ENCODE data around the gene ISG20L2. TPM values are rescaled to one million over a fixed set of nuclear protein-coding genes. Genes with fewer than 3 reads are reported as not detected.
"Not testable (repeated sequence)": the region's sequence is repeated elsewhere in the genome, so short reads cannot be mapped to it uniquely, and the experiment has no call there.

The ISG20L2 gene
- total RNA-seq, 1 experiment from 2014 or later, result 9.6 TPM

GRCh38 chr1:156757572-156758253, 29.1 kb upstream of the ISG20L2 start:
- DNase-seq (ENCODE audit: low read depth); in situ Hi-C loops (cut with HindIII; ENCODE audit: low pct_unique_long_range_greater_than_20kb, low sequenced_read_pairs): not testable (repeated sequence)

DNA sequence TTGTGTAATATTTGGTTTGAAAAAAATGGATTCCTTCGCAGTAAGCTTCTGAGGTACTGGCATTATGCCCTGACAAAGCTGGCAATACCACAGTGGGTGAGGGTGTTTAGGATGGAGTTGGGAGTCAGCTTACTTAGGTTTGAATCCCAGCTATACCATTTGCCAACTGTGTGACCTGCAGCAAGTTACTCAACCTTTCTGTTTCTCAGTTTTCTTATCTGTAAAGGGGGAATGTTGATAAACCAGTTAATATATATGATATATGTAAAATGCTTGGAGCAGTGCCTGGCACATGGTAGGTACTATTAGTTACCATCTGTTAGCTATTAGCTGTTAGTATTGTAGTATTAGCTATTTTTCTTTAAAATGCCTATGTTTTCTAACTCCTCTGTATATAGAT, 27.8 kb upstream of the ISG20L2 start:
- DNase-seq (ENCODE audit: low read depth), result no peak
- in situ Hi-C loops (cut with HindIII; ENCODE audit: low pct_unique_long_range_greater_than_20kb, low sequenced_read_pairs), result no loop called here

- in situ Hi-C loops (cut with HindIII; ENCODE audit: low pct_unique_long_range_greater_than_20kb, low sequenced_read_pairs), result no loop called here
- DNase-seq (ENCODE audit: low read depth), result no peak
Measured at GRCh38 chr1:156755527-156755950, 27.0 kb upstream of the ISG20L2 start.

DNA sequence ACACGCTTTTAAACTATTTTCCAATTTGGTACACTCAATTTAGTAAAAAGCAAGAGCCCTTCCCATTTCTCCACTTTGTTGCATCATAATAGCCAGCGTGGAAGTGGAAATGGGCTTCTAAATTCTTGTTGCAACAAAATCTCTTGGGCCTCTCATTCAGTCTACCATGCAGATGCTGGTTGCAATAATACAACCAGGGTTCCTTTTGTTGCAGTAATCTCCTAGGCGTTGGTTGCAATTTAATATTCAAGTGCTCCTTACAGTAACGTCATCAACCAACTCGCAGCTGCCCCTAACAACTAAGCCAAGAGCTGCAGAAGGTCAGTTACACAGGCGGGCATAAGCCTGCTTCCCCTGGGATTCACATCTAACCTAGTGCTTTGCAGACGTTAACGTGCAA, 25.7 kb upstream of the ISG20L2 start:
- in situ Hi-C loops (cut with HindIII; ENCODE audit: low pct_unique_long_range_greater_than_20kb, low sequenced_read_pairs), result no loop called here
- no peak for DNase-seq (ENCODE audit: low read depth)

DNA sequence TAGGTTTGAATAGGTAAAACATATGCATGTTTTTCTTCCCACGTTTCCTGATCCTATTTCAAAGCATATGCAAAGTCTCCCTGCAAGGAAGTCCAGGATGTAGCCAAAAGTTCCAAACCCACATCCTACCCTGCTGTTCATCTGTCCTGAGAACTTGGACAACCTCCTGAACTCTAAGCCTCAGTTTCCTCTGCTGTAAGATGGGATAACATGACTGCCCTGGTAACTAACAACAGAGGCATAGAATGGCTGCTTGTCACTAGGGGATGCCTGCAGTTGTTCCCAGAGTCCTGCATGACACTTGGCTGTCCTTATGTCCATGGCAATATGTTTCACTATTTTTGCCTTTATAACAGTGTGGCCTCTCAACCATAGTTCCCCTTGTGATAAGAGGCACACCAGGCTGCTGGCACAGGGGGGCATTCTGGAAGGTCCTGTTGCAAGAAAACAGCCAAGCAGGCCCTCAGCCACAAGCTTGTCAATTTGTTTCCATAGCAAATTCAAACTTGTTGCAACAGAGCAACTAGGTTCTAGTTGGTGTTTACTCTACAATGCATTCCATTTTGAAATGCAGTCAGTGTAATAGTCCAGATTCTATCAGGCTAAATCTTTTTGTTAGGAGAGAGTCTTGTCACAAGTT, 24.4 kb upstream of the ISG20L2 start:
- no peak for DNase-seq (ENCODE audit: low read depth)
- in situ Hi-C loops (cut with HindIII; ENCODE audit: low pct_unique_long_range_greater_than_20kb, low sequenced_read_pairs), result no loop called here

GRCh38 chr1:156751757-156752481, 23.4 kb upstream of the ISG20L2 start:
- in situ Hi-C loops (cut with HindIII; ENCODE audit: low pct_unique_long_range_greater_than_20kb, low sequenced_read_pairs), result no loop called here
- peak; percentile 89 for DNase-seq (ENCODE audit: low read depth)

DNA sequence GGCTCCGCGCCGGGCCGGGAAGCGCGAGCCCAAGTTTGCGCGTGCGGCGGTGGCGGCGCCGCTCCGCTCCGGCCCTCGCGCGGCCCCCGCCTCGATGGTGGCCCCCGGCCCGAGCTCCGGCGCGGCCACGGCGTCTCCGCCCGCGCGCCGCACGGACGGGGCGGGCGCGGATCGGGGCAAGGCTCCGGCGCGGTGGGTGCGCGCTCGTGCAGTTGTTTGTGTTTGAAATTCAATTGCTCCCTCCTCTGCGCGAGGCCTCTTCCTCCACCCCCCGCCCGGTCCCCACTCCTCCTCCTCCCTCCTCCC, 22.8 kb upstream of the ISG20L2 start, which contains the start of gene HDGF:
HDGF (minus strand) TSS at position 225 of the 306 bp plus-strand sequence. CDS start 246 bp downstream, outside the sequence.
- in situ Hi-C loops (cut with HindIII; ENCODE audit: low pct_unique_long_range_greater_than_20kb, low sequenced_read_pairs), result no loop called here
- no peak for DNase-seq (ENCODE audit: low read depth)

- in situ Hi-C loops (cut with HindIII; ENCODE audit: low pct_unique_long_range_greater_than_20kb, low sequenced_read_pairs), result no loop called here
- peak; percentile 45 for DNase-seq (ENCODE audit: low read depth)
Measured at GRCh38 chr1:156750711-156751450, 22.3 kb upstream of the ISG20L2 start.

DNA sequence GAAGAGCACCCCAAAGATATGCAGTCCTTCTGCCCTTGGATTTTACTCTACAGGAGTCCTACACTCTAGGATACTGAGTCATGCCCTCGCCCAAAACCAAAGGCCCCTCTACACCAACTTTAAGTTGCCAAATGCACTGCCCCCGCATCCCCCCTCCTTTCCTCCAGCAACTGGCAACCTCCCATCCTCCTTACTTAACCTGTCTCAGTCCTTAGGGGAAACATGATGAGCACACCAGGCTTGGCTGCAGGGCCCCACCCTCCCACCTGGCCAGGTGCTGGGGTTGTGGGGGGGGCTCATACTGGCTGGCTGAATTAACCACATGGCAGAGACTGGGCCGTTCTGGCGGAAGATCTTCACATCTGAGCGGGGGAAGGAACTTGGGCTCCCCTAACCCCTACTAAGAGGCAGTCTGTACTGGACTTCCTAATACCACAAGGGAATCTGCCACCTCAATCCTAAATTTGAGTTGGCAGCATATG, 21.7 kb upstream of the ISG20L2 start:
- DNase-seq (ENCODE audit: low read depth), result peak; percentile 31
- in situ Hi-C loops (cut with HindIII; ENCODE audit: low pct_unique_long_range_greater_than_20kb, low sequenced_read_pairs), result no loop called here

- no peak for DNase-seq (ENCODE audit: low read depth)
- in situ Hi-C loops (cut with HindIII; ENCODE audit: low pct_unique_long_range_greater_than_20kb, low sequenced_read_pairs), result no loop called here
Measured at GRCh38 chr1:156749419-156750118, 21.0 kb upstream of the ISG20L2 start.

DNA sequence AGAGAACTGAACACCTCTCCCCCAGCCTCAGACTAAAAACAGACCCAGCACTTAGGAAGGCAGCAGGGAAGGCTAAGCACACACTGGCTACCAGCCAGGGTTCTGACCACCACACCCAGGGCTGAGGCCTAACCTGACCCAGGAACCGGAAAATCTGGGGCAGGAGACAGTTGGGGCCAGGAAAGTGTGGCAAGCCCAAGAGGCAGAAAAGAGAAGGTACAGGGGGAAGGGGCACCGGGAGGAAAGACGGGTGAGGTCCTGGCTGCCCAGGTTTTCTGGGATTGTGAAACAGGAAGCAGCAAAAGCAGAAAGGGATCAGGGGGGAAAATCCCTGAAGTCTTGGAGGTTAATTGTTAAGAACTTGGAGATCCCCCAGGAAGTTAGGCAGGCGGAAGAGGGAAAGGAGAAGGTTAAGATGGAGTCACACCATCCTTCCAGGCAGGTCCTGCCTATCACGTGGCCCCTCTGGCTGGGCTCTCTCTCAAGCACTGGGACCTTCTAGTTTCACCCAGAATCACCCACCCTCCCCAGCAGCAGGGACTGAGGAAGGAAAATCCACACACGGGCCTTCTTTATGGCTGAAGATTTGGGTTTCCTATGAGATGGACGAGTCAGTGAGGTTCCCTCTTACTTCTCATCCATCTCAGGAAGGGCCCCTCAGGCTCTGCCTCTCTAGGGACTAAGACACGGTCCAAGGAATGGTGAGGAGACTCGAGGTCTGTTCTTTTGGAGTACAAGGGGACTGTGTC, 20.3 kb upstream of the ISG20L2 start:
- peak; percentile 71 for DNase-seq (ENCODE audit: low read depth)
- in situ Hi-C loops (cut with HindIII; ENCODE audit: low pct_unique_long_range_greater_than_20kb, low sequenced_read_pairs), result no loop called here

DNA sequence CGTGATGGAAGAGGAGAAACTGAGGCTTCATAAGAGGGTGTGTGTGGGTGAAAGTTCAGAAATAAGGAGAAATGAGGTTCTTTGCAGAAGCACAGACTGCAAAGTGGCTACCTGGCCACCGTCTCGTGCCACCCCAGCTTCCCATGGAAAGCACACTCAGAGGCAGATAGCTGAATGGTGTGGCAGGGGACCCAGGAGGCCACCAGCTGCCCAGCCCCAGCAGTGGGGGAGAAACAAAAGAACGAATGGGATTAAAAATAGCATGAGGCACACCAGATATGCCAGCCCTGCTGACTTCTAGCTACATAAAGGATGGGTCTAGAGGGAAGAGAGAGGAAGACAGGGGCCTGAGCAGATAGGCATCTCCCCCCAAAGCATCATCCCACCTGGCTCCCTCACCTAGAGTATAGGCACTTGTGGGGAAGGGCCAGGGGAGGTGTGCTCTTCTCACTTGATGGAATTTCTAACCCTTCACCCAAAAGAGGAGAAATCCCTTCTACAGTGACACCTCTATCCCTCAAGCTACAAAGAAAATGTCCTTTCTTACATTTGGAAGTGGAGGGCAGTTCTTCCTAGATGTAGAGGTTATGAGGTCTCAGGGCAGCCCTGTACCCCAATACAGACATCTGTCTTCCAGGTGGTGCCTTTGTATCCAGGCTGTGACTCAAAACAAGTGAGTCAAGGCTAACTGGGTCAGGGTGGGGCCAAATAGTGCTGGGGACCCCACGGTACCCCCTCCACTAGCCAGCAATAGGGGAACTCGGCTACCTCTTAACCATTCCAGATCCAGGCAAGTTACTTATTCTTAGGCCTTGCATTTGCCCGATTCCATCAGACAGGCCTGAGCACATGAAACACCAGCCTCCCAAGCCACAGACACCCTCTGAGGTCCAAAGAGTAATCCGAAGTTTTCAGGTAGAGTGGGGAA, 19.4 kb upstream of the ISG20L2 start:
- in situ Hi-C loops (cut with HindIII; ENCODE audit: low pct_unique_long_range_greater_than_20kb, low sequenced_read_pairs), result no loop called here

GRCh38 chr1:156746728-156747631, 18.4 kb upstream of the ISG20L2 start:
- peak; percentile 96 for DNase-seq (ENCODE audit: low read depth)
- in situ Hi-C loops (cut with HindIII; ENCODE audit: low pct_unique_long_range_greater_than_20kb, low sequenced_read_pairs), result no loop called here

More for the DNA sequence above, 19.4 kb upstream of the ISG20L2 start:
- DNase-seq (ENCODE audit: low read depth), result peak; percentile 31

DNA sequence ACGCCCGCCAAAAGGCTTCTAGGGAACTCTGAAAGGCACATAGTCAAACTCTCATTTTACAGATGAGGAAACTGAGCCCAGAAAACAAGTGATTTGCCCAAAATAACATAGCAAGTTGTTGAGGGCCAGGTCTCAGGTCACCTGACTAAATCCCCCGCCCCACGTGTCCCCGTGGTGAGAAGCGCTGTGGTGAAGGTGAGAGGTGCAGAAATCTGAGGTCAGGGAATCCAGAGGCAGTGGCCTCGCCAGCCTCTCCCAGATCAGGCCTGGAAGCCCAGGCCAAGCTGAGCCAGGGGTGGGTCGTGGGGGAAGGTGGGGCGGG, 17.8 kb upstream of the ISG20L2 start:
- in situ Hi-C loops (cut with HindIII; ENCODE audit: low pct_unique_long_range_greater_than_20kb, low sequenced_read_pairs), result no loop called here
- DNase-seq (ENCODE audit: low read depth), result no peak

GRCh38 chr1:156745881-156746280, 17.3 kb upstream of the ISG20L2 start:
- in situ Hi-C loops (cut with HindIII; ENCODE audit: low pct_unique_long_range_greater_than_20kb, low sequenced_read_pairs), result no loop called here
- DNase-seq (ENCODE audit: low read depth), result no peak
